Measurements from ENCODE around the gene SAMD15.

SAMD15 gene

GRCh38 chr14:77377502-77377844 is 294 bp downstream of the SAMD15 start:
- no peak for DNase-seq (ENCODE audit: low read depth)
- H3K4me3 ChIP-seq (ENCODE audit: low read depth, low read length), result peak overlapping the region; percentile 81
- TF ChIP-seq POLR2A (IDR thresholded peaks at IDR 0.05; ENCODE audit: extremely low read depth, insufficient read length) (no peak), MYC (IDR thresholded peaks at IDR 0.05; ENCODE audit: low read depth, low read length) (no peak), MAX (IDR thresholded peaks at IDR 0.05; ENCODE audit: low read depth, low read length) (no peak; the same call in 1 of the 2 replicates), CTCF (IDR thresholded peaks at IDR 0.05; ENCODE audit: low read depth, low read length) (no peak)

GRCh38 chr14:77378701-77379100 is 1.5 kb downstream of the SAMD15 start:
- H3K4me3 ChIP-seq (ENCODE audit: low read depth, low read length), result no peak overlapping the region
- TF ChIP-seq MYC (IDR thresholded peaks at IDR 0.05; ENCODE audit: low read depth, low read length), result no peak
- no peak for TF ChIP-seq POLR2A (IDR thresholded peaks at IDR 0.05; ENCODE audit: extremely low read depth, insufficient read length)
- TF ChIP-seq MAX (IDR thresholded peaks at IDR 0.05; ENCODE audit: low read depth, low read length), result no peak
- TF ChIP-seq CTCF (IDR thresholded peaks at IDR 0.05; ENCODE audit: low read depth, low read length), result no peak
- DNase-seq (ENCODE audit: low read depth), result peak; percentile 36

GRCh38 chr14:77390188-77390587 is 13.0 kb downstream of the SAMD15 start:
- DNase-seq (ENCODE audit: low read depth), result no peak
- TF ChIP-seq MYC (IDR thresholded peaks at IDR 0.05; ENCODE audit: low read depth, low read length), result no peak
- H3K4me3 ChIP-seq (ENCODE audit: low read depth, low read length), result no peak overlapping the region

- TF ChIP-seq MYC (IDR thresholded peaks at IDR 0.05; ENCODE audit: low read depth, low read length) (no peak), POLR2A (IDR thresholded peaks at IDR 0.05; ENCODE audit: extremely low read depth, insufficient read length) (no peak), MAX (IDR thresholded peaks at IDR 0.05; ENCODE audit: low read depth, low read length) (no peak), CTCF (IDR thresholded peaks at IDR 0.05; ENCODE audit: low read depth, low read length) (no peak)
- no peak overlapping the region for H3K4me3 ChIP-seq (ENCODE audit: low read depth, low read length)
- no peak for DNase-seq (ENCODE audit: low read depth)
Observed at GRCh38 chr14:77400216-77400615, 23.0 kb downstream of the SAMD15 start.

GRCh38 chr14:77403768-77404167 is 26.6 kb downstream of the SAMD15 start:
- no peak for TF ChIP-seq CTCF (IDR thresholded peaks at IDR 0.05; ENCODE audit: low read depth, low read length)
- TF ChIP-seq MAX (IDR thresholded peaks at IDR 0.05; ENCODE audit: low read depth, low read length), result no peak
- TF ChIP-seq POLR2A (IDR thresholded peaks at IDR 0.05; ENCODE audit: extremely low read depth, insufficient read length), result no peak
- no peak for TF ChIP-seq MYC (IDR thresholded peaks at IDR 0.05; ENCODE audit: low read depth, low read length)
- no peak overlapping the region for H3K4me3 ChIP-seq (ENCODE audit: low read depth, low read length)
- DNase-seq (ENCODE audit: low read depth), result no peak

GRCh38 chr14:77406086-77406485 is 28.9 kb downstream of the SAMD15 start:
- TF ChIP-seq POLR2A (IDR thresholded peaks at IDR 0.05; ENCODE audit: extremely low read depth, insufficient read length) (no peak), MAX (IDR thresholded peaks at IDR 0.05; ENCODE audit: low read depth, low read length) (no peak), CTCF (IDR thresholded peaks at IDR 0.05; ENCODE audit: low read depth, low read length) (no peak), MYC (IDR thresholded peaks at IDR 0.05; ENCODE audit: low read depth, low read length) (no peak)
- H3K4me3 ChIP-seq (ENCODE audit: low read depth, low read length), result no peak overlapping the region
- no peak for DNase-seq (ENCODE audit: low read depth)
